ENCODE results near the gene HMGCL. TPM values are rescaled to one million over a fixed set of nuclear protein-coding genes. Genes with fewer than 3 reads are reported as not detected.
"Not testable (repeated sequence)": the region's sequence is repeated elsewhere in the genome, so short reads cannot be mapped to it uniquely, and the experiment has no call there.

Gene HMGCL
- total RNA-seq, 2 donors from 2014 or later = 23.1 to 27.4 TPM

- DNase-seq (ENCODE audit: low spot score) = peak; percentile 10
- intact Hi-C loops (cut with DNase I) = no loop called here
Measured at GRCh38 chr1:23788695-23789094, 36.5 kb downstream of the HMGCL start.

GRCh38 chr1:23787701-23788100, 37.5 kb downstream of the HMGCL start:
- DNase-seq (ENCODE audit: low spot score) = no peak
- intact Hi-C loops (cut with DNase I) = no loop called here

DNA sequence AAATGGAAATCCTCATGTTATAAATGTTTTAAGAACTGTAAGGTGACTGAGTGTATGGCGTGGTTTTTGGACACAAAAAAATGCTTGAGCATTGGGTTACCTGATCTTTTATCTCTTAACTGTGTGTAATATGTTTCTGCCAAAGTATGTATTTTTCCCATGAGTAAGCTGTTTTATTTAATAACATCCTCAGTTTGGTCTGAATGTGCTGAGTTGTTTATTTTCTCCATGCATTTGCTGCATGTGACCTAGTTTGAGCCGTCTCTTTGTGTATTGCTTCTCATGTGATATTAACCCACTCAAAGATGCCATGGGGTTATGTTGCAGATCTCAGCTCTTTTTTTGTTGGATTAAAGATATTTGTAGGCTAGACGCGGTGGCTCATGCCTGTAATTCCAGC, 40.4 kb downstream of the HMGCL start:
- DNase-seq (ENCODE audit: low spot score) = no peak
- intact Hi-C loops (cut with DNase I) = no loop called here

- DNase-seq (ENCODE audit: low spot score); intact Hi-C loops (cut with DNase I): not testable (repeated sequence)
Measured at GRCh38 chr1:23783141-23783540, 42.1 kb downstream of the HMGCL start.

DNA sequence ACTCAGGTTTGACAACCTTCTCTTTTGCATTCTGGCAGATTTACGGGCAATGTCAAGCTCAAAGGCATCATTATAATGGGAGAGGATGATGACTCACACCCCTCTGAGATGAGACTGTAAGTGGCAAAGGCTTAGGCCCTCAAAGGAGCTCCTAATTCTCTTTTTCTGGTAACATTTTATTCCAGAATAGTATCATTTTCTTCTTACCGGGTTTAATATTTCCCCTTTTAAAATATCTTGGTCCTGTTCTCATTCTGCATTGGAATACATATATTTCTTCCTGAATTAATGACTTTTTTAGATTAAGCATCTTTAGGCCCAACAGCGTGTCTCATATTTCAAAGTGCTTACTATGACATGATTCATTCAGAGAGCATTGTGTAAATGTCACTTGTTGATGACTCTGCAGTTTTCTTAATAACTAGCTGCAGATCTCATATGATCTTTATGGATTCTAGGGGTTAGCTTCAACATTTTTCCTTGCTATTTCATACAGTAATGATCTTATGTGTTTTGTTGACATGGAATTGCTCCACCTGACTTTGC, 45.3 kb downstream of the HMGCL start:
- intact Hi-C loops (cut with DNase I) = no loop called here

DNA sequence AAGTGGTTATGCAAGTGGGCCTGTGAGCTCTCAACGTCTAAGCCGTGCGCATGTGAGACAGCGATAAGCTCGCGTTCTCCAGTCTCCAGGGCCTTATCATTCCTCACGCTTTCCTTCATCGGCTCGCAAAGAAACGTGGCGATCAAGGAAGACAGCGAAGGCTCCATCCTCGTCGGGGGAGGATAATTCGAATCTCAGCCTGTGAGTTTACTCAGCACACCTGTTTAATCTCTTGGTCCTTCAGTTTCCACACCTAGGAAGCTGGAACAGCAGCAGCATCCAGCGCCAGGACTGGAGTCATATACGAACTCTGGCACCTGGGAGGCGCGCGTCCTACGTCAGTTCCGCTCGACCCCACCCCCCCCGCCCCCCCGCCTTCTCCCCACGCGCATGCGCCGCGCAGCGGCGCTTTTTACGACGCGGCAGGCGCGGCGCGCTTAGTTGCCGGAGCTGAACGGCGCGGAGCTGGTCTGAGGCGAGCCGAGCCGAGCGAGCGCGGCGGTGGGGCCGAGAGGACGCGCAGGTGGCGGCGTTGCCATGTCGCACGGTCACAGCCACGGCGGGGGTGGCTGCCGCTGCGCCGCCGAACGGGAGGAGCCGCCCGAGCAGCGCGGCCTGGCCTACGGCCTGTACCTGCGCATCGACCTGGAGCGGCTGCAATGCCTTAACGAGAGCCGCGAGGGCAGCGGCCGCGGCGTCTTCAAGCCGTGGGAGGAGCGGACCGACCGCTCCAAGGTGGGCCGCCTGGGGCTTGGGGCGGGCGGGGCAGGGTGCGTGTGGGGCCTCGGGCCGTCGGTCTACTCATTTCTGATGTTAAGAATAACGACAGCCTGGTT, 47.0 kb downstream of the HMGCL start, which contains the start of gene PITHD1:
TSS of gene PITHD1 (plus strand) at position 440 of the 836 bp plus-strand sequence. CDS start at position 538, 98 bp downstream.
- DNase-seq (ENCODE audit: low spot score) = peak; percentile 92
- intact Hi-C loops (cut with DNase I) = no loop called here

More for the DNA sequence above, 45.3 kb downstream of the HMGCL start:
- no peak for DNase-seq (ENCODE audit: low spot score)

DNA sequence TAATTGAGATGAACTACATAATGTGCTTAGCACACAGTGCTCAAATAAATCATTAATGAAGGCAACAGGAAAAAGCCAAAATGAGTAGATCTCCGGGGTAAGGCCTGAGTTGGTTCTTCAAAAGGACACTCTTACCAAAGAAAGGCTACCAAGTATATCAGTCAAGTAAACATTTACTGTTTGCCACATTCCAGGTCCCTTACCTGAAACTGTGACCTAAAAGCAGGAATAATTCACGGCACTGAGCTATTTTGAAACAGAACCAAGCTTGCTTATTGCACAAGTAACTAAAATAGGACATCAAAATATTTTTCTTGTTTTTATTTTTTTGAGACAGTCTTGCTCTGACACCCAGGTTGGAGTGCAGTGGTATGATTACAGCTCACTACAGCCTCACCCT, 49.0 kb downstream of the HMGCL start:
- DNase-seq (ENCODE audit: low spot score) = no peak
- intact Hi-C loops (cut with DNase I) = no loop called here

DNA sequence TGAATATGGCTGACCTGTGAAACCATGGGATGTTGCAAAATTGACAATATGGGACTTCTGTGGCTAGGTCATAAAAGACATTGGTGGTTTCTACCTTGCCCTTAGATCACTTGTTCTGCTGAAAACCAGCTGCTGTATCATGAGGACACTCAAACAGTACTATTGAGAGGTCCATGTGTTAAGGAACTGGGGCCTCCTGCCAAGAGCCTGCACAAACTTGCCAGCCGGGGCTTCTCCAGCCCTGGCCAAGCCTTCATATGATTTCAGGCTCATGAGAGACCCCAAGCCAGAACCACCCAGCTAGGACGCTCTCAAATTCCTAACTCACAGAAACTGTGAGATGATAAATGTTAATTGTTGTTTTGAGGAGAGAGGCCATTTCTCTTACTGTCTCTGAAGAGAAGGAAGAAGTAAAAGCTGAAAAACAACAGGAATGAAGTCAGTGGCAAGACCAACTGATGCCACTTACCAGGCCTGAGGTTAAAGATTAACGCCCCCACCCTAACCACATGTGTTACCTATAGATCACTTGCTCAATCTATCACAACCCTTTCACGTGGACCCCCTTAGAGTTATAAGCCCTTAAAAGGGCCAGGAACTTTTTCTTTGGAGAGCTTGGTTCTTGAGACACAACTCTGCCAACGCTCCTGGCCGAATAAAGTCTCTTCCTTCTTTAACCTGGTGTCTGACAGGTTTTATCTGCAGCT, 50.9 kb downstream of the HMGCL start:
- no peak for DNase-seq (ENCODE audit: low spot score)
- intact Hi-C loops (cut with DNase I) = loop anchor here in 1 of 2 donors (5.0 kb wide), 1 partner anchor 88 kb away; no protein-coding TSS in a partner anchor

DNA sequence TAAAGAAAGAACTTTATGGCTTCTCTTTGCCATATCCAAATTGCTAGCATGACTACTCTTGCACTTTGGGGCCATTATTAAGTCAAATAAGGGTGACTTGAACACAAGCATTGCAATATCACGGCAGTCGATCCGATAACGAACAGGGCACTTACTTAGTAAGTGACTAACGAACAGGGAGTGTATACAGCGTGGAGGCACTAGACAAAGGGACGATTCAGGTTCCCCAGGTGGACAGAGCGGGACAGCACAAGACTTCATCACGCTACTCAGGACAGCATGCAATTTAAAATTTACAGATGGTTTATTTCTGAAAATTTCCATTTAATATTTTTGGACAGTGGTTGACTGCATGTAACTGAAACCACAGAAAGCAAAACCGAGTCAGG, 52.4 kb downstream of the HMGCL start:
- intact Hi-C loops (cut with DNase I) = loop anchor here in 1 of 2 donors (5.0 kb wide), 1 partner anchor 89 kb away; no protein-coding TSS in a partner anchor

GRCh38 chr1:23772049-23772853, 53.0 kb downstream of the HMGCL start:
- DNase-seq (ENCODE audit: low spot score) = peak; percentile 97
- intact Hi-C loops (cut with DNase I) = loop anchor here in 1 of 2 donors (5.0 kb wide), 1 partner anchor 90 kb away; no protein-coding TSS in a partner anchor

More for the DNA sequence above, 52.4 kb downstream of the HMGCL start:
- DNase-seq (ENCODE audit: low spot score) = no peak

GRCh38 chr1:23768733-23769132, 56.5 kb downstream of the HMGCL start:
- intact Hi-C loops (cut with DNase I) = loop anchor here in 1 of 2 donors (10.0 kb wide), 1 partner anchor 146 kb away; the partner anchor contains the start of gene CNR2
- no peak for DNase-seq (ENCODE audit: low spot score)

- intact Hi-C loops (cut with DNase I) = loop anchor here (5.0 to 10.0 kb wide), 2 partner anchors 152 to 1929 kb away; partner anchors contain the start of gene CNR2 (in 1 of the 2)
- DNase-seq (ENCODE audit: low spot score) = no peak
Measured at GRCh38 chr1:23763041-23763577, 62.1 kb downstream of the HMGCL start.

GRCh38 chr1:23759277-23759676, 66.0 kb downstream of the HMGCL start:
- DNase-seq (ENCODE audit: low spot score) = no peak
- intact Hi-C loops (cut with DNase I) = no loop called here

DNA sequence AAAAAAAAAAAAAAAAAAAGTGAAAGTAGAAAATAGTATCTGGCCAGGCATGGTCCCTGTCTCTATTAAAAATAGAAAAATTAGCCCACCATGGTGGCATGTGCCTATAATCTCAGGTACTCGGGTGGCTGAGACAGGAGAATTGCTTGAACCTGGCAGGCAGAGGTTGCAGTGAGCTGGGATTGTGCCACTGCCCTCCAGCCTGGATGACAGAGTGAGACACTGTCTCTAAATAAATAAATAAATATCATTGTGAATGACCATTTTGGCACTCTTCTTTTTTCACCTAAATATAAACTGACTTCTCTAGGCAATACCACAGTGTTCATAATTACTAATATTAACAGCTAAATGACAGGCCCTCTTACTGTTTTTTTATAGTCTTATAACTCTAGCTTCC, 67.4 kb downstream of the HMGCL start:
- no peak for DNase-seq (ENCODE audit: low spot score)
- intact Hi-C loops (cut with DNase I) = no loop called here

DNA sequence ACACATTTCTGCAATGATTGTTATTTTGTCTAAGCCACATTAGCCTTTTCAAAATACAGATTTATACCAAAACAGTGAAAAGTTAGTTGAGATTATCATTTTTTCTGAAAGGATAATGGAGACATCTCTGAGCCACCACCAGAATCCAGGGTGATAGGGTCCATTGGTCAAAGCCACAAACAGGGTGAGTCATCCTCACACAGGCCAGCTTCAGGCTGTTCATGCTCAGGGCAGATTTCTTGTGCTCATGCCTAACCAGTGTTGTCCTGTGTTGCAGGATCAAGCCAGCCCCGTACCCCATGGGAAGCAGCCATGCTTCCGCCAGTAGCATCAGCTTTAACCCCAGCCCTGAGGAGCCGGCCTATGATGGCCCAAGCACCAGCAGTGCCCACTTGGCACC, 68.6 kb downstream of the HMGCL start:
- no peak for DNase-seq (ENCODE audit: low spot score)
- intact Hi-C loops (cut with DNase I) = no loop called here

DNA sequence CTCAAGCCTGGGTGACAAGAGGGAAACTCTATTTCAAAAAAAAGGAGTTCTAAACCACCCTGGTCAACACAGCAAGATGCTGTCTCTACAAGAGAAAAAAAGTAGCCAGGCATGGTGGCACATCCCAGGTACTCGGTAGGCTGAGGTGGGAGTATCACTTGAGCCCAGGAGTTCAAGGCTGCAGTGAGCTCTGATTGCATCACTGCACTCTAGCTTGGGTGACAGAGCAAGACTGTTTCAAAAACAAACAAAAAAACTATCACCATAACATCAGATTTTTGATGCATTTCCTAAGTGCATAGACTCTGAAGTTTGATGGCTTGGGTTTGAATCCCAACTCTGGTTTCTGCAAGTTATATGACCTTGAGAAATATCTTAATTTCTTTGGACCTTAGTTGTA, 72.3 kb downstream of the HMGCL start:
- intact Hi-C loops (cut with DNase I) = no loop called here
- DNase-seq (ENCODE audit: low spot score) = no peak

Measured in posterior vena cava (tissue), 2 donors.